ENCODE data around the gene HHIPL1.
"Not testable (repeated sequence)": the region's sequence is repeated elsewhere in the genome, so short reads cannot be mapped to it uniquely, and the experiment has no call there.

The HHIPL1 gene

DNA sequence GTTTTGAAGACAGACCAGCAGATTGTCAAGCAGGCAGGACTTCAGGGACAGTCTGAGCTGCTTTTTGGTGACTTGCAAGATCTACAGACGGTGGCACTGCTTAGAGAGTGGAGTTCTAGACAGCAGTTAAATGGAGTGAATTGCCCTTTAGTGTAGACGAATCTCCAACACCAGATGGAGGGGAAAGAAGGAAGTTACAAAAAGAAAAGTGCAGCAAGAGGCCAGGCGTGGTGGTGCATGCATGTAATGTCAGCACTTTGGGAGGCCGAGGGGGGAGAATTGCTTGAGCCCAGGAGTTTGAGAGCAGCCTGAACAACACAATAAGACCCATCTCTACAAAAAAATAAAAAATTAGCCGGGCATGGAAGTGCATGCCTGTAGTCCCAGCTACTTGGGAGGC is 8.4 kb upstream of the HHIPL1 start:
- no peak for DNase-seq

DNA sequence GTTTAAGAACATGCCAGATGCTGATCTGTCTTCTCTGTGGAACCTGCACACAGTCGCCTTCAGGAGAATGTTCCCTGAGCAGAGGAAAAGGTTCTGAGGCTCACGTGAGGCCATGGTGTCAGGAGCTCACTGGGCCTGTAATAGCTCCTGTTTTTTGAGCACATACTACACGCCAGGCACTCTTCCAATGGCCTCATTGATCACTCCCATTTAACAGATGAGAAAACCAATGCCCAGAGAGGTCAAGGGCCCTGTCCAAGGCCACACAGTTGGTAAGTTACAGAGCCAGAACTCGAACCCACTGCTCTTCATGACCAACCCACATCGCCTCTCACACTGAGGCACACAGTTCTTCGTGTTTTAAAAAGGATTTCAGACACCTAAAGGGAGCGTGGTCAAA is 7.3 kb upstream of the HHIPL1 start:
- DNase-seq: no peak

DNA sequence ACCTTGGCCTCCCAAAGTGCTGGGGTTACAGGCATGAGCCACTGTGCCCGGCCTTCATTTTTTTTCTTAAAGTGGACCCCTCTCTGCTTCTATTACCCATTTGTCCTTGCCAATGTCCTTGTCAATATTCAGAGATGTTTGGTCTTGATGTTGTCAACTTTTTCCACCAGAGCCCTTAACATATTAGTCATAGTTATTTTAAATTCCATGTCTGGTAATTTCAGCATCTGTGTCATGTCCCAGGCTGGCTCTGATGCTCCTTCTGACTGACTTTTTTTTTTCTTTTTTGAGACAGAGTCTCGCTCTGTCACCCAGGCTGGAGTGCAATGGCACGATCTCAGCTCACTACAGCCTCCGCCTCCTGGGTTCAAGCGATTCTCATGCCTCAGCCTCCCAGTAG is 2.2 kb upstream of the HHIPL1 start:
- not testable (repeated sequence) for DNase-seq

DNA sequence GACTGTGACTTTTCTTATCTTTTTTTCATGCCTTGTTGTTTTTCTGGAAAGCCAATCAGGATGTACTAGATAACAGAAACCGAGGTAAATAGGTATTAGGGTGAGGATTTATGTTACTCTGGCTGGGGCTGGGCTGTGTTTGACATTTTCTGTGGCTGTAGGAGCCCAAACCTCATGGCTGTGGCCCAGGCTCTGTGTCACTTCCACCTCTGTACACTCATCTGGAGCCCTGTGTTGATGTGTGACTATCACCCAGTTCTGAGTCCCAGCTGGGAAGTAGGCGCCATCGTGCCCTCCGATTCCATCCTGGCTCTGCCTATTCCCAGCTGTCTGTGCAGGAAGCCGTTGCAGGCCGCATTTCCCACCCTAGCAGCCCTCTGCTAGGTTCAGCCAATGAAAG is 1.6 kb upstream of the HHIPL1 start:
- no peak for DNase-seq

DNA sequence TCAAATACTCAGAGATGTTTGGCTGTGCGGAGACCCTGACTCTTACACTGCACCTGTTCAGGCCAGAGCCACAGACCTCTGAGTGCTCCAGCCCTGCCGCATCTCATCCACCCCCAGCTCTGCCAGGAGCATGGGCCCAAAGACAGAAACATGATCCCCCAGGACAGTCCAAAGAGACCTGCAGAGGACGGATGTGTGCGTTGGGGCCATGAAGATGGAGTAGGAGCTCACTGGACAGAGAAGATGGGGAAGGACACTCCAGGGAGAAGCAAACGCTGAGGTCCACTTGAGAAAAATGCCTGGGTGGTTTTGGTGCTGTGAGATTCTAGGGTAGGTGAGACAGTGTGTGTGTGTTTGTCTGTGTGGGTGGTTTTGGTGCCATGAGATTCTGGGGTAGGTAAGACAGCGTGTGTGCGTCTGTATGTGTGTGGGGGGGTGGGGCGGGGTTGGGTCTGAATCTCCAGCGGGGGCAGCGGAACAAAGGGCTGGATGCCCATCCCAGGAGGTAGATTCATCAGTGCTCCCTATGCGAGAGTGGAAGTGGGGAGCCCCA is 818 bp upstream of the HHIPL1 start:
- no peak for DNase-seq

DNA sequence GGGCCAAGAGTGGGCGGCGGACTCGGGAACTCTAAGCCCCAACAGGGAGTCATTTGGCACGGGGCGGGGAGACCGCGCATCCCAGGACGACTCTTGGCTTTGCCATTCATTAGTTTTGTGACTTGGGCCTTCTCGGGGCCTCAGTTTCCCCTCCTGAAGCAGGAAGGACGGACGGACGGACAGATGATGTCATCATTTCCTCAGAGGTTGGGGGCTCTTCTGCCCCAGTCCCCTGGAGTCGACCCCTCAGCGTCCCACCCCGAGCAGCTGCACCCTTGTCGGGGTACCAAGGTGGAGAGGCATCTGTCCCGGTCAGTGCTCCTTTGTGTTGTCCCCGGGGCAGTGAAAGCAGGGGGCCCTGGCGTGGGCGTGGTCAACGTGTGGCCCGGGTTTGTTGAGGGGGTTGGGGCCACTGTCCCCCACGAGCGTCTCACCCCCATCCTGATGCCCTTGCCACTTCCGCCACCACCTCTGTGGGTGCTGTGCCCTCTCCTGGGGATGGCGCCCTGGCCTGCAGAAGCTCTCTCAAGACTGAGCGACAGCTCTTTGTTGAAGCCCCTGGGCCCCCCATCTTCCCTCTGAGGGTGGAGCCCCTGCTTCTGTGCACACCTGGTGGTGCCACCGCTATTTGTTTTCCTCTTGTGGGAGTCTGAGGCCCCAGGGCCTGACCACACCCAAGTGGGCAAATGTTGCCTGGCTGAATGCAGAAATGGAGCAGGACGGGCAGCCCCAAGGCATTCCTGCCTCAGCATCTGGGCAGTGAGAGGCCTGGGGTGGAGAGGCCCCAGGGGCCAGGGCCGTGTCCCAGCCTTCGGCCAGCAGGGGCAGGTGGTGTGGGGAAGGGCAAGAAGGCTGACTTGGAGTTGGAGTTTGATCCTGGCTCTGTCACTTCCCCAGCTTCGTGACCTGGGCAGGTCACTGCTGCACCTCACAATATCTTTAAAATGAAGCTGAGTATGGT is 896 bp downstream of the HHIPL1 start:
- DNase-seq: no peak

DNA sequence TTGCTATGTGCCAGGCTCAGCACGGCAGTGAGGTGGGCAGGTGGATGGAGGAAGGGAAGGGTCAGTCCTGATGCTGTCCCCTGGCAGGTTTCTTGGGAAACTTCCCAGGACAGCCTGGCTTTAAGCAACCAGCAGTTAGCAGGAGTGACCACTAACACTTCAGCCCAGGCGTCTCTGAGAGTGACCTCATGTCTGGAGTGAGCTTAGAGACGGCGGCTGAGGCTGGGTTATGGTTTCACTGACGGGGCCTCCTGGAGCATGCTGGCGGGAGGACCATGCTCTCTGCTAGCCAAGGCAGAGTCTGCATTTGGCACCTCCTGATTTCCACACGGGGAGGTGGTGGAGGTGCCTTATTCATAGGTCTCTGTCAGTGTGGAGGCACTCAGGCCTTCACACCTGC is 2.5 kb downstream of the HHIPL1 start:
- DNase-seq: no peak

DNA sequence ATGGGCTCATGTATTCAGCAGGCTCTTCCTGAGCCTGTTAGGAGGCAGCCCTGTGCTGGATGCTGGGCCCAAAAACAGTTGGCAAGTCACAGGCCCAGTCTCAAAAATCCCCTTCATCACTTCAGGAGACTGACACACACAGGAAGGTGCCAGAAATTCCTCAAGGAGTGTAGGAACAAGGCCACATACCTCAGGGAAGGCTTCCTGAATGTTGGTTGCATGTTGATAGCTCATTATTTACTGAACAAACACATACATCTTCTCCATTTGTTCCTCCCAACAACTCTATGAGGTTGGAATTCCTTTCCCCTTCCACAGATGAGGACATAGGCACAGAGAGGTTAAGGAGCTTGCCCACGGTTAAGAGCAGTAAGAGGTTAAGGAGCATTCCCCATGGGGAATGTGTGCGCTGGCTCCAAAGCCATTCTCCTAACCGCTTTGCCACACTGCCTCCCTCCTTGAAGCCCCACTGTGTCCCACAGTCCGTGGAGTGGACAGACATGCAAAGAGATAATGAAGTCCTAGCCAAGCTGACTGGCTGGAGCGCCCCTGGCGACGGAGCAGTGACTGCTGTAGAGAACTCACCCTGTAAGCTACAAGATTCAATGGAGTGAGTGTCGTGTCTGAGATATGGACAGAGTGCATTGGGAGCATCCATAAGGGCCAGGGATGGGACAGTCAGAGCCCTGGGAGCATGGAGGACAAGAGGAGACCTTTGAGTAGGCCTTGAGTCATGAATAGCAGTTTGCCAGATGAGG is 3.3 kb downstream of the HHIPL1 start:
- DNase-seq: no peak

DNA sequence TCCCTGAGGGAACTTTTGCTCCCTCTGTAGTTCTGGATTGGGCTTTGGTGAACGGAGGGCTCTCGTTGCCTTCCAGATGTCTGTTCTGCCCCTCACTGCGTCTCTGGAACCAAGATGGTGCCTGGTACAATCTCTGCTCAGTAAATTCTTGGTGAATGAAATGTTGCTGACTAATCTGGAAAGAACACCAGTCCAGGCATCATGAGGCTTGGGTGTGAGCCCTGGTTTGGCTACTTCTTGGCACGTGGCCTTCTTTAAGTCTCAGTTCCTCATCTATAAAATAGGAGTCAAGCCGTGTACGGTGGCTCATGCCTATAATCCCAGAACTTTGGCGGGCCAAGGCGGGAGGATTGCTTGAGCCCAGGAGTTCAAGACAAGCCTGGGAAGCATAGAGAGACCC is 4.3 kb downstream of the HHIPL1 start:
- no peak for DNase-seq

DNA sequence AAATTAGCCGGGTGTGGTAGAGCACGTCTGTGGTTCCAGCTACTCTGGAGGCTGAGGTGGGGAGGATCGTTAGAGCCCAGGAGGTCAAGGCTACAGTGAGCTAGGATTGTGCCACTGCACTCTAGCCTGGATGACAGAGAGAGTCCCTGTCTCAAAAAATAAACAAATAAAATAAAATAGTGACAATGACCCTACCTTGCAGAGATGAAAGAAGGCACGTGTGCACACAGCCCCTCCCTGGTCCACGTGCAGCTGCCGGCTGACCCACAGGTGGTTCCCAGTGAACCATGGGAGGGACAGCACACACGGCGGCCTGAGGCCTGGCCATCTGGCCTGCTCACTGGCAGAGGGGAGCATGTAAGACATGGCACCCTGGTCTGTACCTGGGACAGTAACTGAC is 4.7 kb downstream of the HHIPL1 start:
- DNase-seq: no peak

DNA sequence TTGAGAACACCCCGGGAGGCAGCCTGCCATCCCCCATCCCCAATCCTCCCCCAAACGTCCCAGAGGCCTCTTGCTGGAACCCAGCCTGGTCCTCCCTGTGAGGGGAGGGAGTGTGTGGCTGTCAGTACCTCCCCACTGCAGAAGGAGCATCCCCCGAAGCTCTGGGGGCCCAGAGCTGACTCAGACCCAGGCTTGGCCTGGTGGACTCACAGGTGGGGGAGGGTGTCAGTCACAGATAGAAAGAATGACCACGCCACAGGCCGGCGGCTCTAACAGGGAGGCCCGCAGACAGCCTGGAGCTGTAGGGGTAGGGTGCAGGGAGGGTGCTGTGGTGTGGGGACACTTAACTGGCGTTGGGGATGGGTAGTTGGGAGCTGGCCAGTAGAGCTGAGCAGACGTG is 5.3 kb downstream of the HHIPL1 start:
- DNase-seq: no peak

DNA sequence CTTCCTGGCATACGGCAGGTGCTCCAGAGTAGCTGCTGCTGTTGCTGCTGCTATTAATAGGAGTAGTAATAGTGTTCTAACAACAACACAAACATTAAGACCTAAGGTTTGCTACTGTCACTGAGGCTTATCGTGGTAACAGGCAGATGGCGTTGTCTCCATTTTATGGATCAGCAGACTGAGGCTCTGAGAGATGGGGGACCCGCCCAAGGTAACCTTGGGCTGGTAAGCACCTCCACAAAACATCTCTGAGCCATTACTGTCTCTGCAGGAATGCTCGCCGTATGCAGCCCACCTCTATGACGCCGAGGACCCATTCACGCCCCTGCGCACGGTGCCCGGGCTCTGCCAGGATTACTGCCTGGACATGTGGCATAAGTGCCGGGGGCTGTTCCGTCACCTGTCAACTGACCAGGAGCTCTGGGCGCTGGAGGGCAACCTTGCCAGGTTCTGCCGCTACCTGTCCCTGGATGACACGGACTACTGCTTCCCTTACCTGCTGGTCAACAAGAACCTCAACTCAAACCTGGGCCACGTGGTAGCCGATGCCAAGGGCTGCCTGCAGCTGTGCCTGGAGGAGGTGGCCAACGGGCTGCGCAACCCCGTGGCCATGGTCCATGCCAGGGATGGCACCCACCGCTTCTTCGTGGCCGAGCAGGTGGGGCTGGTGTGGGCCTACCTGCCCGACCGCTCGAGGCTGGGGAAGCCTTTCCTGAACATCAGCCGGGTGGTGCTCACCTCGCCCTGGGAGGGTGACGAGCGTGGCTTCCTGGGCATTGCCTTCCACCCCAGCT is 7.2 kb downstream of the HHIPL1 start:
- DNase-seq: no peak

DNA sequence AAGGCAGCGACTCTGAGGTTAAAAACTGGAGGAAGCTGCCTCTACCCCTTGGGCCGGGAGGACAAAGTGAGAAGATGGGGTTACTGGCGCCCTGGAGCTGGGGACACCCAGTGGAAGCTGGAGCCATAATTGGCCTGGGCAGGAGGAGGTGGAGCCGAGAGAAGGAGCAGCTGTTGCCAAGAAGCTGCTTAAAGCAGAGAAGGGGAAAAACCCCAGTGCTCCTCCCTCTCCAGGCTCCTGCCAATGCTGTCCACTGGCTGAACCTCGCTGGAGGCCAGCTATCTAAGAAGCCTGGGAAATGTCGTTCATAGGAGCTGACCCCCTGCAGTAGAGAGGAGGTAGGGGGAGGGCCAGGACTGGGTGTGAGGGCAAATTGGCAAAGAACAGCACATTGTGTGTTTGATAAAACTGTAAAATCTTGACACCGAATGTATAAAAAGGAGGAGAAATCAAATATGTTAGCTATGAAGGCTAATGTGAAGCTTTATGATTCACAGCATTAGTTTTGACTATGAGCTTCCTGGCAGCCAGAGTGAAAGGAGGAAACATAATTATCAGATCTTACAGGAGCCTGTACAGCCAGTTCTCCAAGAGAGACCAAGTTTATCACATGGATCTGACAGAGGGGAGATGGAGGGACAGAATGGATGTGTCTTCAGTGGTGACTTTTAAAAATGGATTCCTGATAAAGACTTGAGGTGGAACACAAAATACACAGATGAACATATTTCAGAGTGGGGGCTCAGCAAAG is 9.5 kb downstream of the HHIPL1 start:
- DNase-seq: no peak

DNA sequence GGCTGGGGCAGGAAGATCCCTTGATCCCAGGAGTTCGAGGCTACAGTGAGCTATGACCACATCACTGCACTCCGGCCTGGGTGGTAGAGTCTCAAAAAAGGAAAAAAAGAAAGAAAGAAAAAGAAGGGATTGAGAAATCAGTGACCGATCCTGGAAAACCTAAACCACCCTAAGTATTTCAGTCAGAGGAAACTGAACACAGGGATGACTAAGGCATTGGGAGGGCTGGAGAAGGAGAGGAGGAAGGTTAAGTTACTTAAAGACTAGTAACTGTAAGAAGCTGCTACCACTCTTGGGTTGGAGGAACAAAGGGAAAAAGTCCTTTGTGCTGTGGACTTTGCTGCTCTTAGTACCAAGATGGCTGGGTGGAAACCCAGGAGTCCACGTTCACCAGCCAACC is 10.6 kb downstream of the HHIPL1 start:
- no peak for DNase-seq

DNA sequence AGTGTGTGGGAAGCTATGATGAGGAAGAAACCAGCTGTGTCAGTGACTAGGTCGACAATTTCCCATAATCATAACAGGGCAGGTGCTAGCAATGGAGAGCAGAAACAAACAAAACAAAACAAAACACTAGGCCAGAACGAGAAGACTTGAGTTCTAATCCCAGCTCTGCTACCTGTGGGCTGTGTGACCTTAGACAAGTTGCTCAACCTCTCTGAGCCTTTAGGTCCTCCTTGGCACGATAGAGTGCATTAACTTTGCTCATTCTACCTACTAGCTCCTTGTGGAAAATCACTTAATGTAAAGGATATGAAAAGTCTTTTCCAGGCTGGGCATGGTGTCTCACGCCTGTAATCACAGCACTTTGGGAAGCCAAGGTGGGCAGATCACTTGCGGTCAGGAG is 11.2 kb downstream of the HHIPL1 start:
- no peak for DNase-seq

DNA sequence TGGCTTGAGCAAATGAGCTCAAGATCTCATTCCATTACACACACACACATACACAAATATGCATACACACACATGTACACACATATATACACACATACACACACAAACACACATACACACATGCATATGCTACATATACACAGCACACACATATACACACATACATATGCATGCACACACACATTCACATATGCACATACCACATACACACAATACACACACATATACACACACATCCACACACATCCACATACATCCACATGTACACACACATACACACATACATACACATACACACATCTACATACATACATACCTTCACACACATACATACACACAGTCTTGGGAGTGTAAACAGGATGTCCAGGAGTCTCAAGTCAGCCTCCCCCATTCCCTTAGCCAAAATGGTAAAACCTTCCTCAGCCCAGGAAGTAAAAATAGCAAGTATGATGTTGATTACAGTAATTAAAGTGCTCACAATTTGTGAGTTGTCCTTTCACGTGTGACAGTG is 12.8 kb downstream of the HHIPL1 start:
- DNase-seq: no peak

DNA sequence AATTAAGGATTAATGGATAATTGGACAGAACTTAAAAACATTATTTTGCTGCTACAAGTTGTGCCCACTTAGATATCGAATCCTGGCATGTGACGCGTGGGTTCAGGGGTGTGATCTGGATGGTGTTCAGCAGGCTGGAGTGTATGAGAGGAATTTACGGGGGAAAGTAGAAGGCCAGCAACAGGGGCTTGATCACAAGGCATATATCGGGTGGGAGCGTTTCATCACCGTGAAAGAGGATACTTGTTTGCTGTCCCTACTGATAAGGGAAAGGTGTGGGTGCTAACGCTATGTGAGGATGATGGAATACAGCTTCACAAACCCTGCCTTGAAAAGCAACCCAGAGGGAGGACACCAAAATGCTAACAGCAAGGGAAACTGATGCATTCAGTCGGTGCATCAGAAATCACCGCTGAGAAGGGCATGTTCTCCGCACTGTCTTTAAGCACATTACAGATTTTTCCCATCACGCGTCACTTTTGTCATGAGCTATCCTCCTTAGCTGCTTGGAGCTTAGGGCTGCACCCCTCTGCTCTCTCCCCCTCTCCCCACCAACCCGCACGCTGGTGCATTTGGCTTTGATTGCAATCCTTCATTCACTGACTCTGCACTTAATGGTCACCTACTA is 13.4 kb downstream of the HHIPL1 start:
- no peak for DNase-seq

DNA sequence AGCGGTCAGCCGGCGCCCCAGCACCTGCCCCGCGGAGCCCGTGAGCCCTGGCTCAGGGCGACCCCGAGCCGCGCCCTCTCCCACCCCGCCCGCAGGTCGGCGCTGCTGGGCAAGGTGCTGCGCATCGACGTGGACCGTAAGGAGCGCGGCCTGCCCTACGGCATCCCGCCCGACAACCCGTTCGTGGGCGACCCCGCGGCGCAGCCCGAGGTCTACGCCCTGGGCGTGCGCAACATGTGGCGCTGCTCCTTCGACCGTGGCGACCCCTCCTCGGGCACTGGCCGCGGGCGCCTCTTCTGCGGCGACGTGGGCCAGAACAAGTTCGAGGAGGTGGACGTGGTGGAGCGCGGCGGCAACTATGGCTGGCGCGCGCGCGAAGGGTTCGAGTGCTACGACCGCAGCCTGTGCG is 14.4 kb downstream of the HHIPL1 start:
- no peak for DNase-seq

DNA sequence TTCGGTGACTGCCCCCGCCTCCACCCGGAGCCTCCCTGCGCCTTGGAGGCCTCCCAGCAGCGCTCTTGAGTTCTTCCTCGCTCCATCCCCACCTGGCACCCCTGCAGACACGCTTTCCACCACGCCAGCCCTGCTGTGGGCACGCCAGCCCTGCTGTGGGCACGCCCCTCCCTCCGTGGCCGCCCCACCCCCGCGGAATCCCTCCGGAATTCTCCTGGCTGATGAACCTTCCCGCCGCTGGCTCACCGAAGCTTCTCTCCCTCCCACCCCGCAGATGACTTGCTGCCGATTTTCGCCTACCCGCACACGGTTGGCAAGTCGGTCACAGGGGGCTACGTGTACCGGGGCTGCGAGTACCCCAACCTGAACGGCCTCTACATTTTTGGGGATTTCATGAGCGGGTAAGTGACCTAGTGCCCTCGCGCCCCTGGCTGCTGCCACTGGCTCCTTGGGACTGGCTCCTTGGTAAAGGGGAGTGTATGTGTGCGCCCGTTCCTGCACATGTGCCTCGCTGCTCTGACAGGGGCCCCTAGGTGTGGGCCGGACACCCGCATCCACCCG is 15.2 kb downstream of the HHIPL1 start:
- DNase-seq: no peak

DNA sequence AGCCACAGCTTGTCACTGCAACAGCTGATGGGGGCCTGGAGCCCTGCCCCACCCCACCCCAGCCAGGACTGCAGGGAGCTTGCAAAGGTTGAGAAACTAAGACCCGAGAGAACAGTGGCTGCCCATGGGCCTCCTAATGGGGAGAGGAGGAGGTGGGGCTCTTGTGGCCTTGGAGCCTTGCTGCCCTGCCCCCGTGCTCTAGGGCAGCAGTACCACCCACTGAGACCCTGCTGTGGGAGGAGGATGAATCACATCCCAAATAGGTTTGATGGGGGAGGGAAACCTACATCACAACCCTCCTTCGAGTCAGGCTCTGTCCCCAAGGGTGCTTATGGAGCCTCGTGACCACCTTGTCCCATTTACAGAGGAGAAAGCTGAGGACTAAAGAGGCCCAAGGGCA is 15.9 kb downstream of the HHIPL1 start:
- DNase-seq: no peak

DNA sequence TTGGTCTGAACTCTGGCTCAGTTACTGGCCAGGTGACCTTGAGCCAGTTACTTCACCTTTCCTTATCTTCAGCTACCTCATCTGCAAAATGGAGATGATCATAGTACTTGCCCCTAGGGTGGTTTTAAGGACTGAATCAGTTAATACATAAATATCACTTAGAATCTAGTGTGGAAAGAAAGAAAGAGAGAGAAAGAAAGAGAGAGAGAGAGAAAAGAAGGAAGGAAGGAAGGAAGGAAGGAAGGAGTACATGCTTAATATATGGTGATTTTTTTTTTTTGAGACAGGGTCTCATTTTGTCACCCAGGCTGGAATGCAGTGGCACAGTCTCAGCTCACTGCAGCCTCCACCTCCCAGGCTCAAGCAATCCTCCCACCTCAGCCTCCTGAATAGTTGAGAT is 16.3 kb downstream of the HHIPL1 start:
- DNase-seq: not testable (repeated sequence)

Data from NCI-H1092 (cell line).